GM12873 (cell line): ENCODE data around the gene DLEC1.

ENCODE experiments used
- TF ChIP-seq, protein P1 (sequence below): IDR thresholded peaks from 2 replicates; pipeline ENCODE4 v1.5.1; 2012; ENCODE audit warnings: low read depth, mild to moderate bottlenecking, moderate library complexity, low read length, control low read depth; ENCODE audit not compliant: insufficient read depth; ENCODE audit errors: missing control alignments

The DLEC1 gene

GRCh38 chr3:38030126-38031021 lies 8.6 kb upstream of the DLEC1 start:
- TF ChIP-seq, protein P1, sequence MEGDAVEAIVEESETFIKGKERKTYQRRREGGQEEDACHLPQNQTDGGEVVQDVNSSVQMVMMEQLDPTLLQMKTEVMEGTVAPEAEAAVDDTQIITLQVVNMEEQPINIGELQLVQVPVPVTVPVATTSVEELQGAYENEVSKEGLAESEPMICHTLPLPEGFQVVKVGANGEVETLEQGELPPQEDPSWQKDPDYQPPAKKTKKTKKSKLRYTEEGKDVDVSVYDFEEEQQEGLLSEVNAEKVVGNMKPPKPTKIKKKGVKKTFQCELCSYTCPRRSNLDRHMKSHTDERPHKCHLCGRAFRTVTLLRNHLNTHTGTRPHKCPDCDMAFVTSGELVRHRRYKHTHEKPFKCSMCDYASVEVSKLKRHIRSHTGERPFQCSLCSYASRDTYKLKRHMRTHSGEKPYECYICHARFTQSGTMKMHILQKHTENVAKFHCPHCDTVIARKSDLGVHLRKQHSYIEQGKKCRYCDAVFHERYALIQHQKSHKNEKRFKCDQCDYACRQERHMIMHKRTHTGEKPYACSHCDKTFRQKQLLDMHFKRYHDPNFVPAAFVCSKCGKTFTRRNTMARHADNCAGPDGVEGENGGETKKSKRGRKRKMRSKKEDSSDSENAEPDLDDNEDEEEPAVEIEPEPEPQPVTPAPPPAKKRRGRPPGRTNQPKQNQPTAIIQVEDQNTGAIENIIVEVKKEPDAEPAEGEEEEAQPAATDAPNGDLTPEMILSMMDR = no peak

DNA sequence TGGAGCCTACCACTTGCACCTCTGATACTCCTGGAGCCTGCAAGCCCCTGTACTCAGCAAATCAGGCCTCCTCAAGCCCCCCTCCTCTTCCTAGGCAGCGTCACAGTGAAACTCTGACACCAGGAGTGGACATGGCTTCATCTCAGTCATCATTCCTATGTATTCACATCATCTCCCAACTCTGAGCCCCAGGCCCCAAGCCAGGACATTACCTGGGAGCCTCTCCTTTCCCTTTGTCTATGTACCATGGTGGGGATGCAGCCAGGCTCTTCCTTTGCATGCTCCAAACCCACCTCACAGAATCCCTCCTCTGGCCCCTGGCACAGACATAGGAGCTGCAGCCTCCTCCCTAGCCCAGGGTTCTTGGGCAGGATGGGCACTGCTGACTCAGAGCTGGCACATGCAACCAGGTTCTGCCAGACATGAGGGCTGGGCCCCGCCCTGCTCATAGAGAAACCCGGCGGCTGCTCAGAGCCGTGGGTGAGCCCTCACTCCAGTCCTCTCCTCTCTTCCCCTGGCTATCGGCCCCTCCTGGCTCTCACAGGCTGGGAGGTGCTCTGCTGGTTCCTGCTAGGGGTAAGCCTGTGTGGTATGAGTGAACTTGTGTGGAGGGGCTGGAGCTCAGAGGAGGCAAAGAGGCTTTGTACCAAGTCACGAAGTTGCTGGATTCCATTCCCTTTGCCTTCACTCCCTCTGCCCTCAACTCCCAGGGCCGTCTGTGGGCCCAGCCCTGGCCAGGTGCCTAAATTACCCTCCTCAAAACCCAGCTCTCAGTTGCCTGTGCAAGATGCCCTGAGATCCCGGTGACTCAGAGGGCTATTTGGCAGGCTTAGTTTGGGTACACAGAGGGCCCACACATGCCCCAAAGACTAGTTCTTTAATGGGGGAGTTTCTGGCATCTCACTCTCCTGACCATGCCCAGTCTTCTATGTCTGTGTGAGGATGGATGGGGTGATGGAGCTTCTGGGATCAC lies 7.7 kb upstream of the DLEC1 start:
- TF ChIP-seq, protein P1 = no peak

- TF ChIP-seq, protein P1 = no peak
Observed at GRCh38 chr3:38032328-38032865, 6.6 kb upstream of the DLEC1 start.

DNA sequence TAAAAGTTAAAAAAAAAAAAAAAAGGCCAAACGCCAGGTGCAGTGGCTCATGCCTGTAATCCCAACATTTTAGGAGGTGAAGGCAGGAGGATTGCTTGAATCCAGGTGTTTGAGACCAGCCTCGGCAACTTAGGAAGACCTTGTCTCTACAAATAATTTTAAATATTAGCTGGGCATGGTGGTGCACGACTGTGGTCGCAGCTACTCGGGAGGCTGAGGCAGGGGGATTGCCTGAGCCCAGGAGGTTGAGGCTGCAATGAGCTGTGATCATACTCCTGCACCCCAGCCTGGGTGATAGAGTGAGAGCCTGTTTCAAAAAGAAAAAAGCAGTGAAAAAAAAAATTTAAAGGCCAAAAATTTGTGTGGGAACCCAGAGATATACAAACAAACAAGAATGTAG lies 2.7 kb upstream of the DLEC1 start:
- TF ChIP-seq, protein P1 = no peak

DNA sequence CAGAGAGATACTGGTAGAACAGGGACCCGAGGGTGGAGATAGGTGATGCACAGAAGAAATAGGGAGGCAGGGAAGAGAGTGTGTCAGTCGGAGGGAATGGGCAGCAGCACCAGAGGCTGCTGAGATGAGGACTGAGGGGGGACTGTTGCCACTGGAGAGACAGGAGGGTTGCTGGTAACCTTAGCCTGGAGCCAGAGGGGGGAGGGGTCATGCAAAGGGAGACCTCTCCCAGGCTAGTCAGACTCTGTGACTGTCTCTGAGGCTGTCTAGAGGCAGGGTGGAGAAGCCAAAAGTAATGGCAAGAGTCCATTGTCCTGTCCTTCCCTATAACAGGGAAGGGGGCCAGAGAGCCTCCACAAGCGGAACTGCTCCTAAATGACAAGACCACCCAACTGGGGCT lies 2.1 kb upstream of the DLEC1 start:
- TF ChIP-seq, protein P1 = no peak

DNA sequence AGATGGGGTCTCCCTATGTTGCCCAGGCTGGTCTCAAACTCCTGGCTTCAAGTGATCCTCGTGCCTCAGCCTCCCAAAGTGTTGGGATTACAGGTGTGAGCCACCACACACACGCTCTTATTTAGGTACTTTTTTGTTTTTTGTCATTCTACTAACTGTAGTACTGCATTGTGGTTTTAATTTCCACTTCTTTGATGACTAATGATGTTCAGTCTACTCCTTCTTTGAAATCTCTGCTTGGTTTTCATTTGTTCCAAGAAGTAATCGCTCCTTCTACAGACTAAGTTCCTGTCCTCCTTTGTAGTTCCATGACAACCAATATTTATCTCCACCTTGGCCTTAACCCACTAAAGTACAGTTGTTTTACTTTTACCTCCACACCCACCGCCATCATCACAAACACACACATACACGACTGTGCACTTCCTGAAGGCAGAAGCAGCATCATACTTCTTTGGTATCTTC lies 529 bp upstream of the DLEC1 start:
- TF ChIP-seq, protein P1 = no peak
